ENCODE data around the gene RAB44. TPM values are rescaled to one million over a fixed set of nuclear protein-coding genes. Genes with fewer than 3 reads are reported as not detected.

RAB44 gene
- polyA plus RNA-seq, 2 of the 4 experiments (the other 2 are of a cell fraction), result 0.04 to 0.09 TPM

- no peaks in the 10 kb centered on the region for H3K4me1 ChIP-seq
- H3K4me2 ChIP-seq, result no peak overlapping the region
- CTCF ChIA-PET, result interaction anchor here (2.7 kb wide), 1 partner anchor 103 kb away, joined by 13 read pairs; no protein-coding TSS in a partner anchor
- no peaks in the 10 kb centered on the region for H3K9me3 ChIP-seq
- 55% methylated on average over 5 of the region's 5 CpGs for WGBS (ENCODE audit: missing lambda C conversion rate)
- H3K4me3 ChIP-seq, result no peak overlapping the region
- no peak for ATAC-seq
- FAIRE-seq, result no peak
- no peak for DNase-seq (ENCODE audit: low read depth in 1 of 2, low spot score in 1 of 2)
- TF ChIP-seq ELK1 (IDR thresholded peaks at IDR 0.05; ENCODE audit: low read depth, low read length), result no peak
- TF ChIP-seq HDAC2 (IDR thresholded peaks at IDR 0.05), result no peak
- no peak for TF ChIP-seq PHF8 (IDR thresholded peaks at IDR 0.05; ENCODE audit: borderline replicate concordance, low read depth)
- TF ChIP-seq RARB (CRISPR knock-in tag; IDR thresholded peaks at IDR 0.05), result no peak
- no peak for TF ChIP-seq ZC3H11A (IDR thresholded peaks at IDR 0.05)
- TF ChIP-seq, protein P1, sequence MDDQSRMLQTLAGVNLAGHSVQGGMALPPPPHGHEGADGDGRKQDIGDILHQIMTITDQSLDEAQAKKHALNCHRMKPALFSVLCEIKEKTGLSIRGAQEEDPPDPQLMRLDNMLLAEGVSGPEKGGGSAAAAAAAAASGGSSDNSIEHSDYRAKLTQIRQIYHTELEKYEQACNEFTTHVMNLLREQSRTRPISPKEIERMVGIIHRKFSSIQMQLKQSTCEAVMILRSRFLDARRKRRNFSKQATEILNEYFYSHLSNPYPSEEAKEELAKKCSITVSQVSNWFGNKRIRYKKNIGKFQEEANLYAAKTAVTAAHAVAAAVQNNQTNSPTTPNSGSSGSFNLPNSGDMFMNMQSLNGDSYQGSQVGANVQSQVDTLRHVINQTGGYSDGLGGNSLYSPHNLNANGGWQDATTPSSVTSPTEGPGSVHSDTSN (IDR thresholded peaks at IDR 0.05), result no peak
- TF ChIP-seq CBX8 (IDR thresholded peaks at IDR 0.05), result no peak
- no peak for TF ChIP-seq ZSCAN20 (CRISPR knock-in tag; IDR thresholded peaks at IDR 0.05)
- no peak for TF ChIP-seq FOSB (CRISPR knock-in tag; IDR thresholded peaks at IDR 0.05)
- TF ChIP-seq NFE2L2 (conservative IDR thresholded peaks at IDR 0.05; ENCODE audit: low read length), result no peak
- no peak for TF ChIP-seq MAZ (IDR thresholded peaks at IDR 0.05; ENCODE audit: borderline replicate concordance, low read depth, low read length)
- no peak for TF ChIP-seq SMC3 (IDR thresholded peaks at IDR 0.05)
- no peak for TF ChIP-seq RNF2 (IDR thresholded peaks at IDR 0.05; ENCODE audit: borderline replicate concordance, low read depth)
- no peak for TF ChIP-seq KDM1A (IDR thresholded peaks at IDR 0.05; ENCODE audit: low read depth)
- TF ChIP-seq, protein P2, sequence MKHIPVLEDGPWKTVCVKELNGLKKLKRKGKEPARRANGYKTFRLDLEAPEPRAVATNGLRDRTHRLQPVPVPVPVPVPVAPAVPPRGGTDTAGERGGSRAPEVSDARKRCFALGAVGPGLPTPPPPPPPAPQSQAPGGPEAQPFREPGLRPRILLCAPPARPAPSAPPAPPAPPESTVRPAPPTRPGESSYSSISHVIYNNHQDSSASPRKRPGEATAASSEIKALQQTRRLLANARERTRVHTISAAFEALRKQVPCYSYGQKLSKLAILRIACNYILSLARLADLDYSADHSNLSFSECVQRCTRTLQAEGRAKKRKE (CRISPR knock-in tag; IDR thresholded peaks at IDR 0.05; ENCODE audit: low read depth), result no peak
- POLR2A ChIA-PET, result no interaction called here
- no peak overlapping the region for H3K27ac ChIP-seq
These were observed 20.9 kb downstream of the RAB44 start for GRCh38 chr6:36718560-36718959.

DNA sequence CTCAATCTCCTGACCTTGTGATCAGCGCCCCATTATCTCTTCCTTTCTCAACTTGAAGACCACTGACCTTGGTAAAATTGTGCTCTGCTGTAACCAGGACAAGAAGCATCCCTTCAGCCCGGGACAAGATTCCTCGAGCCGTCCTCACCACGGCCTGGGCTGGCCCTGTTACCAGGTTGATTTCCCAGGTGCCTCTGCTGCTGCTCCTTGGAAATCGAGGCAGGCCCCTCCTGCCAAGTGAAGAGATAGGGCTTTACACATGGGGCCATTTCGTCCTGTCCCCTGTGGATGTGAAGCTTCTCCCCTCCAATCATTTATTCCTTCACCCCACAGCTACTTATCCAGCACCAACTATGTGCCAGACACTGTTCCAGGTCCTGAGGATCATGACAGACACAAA, 21.5 kb downstream of the RAB44 start:
- TF ChIP-seq EHMT2 (IDR thresholded peaks at IDR 0.05; ENCODE audit: low read depth) (no peak), RAD21 (conservative IDR thresholded peaks at IDR 0.05 in 1 of 2, IDR thresholded peaks at IDR 0.05 in 1 of 2) (no peak), HOXB5 (CRISPR knock-in tag; IDR thresholded peaks at IDR 0.05) (no peak), CEBPB (IDR thresholded peaks at IDR 0.05) (no peak), FOSB (CRISPR knock-in tag; IDR thresholded peaks at IDR 0.05) (no peak), NFE2L2 (conservative IDR thresholded peaks at IDR 0.05; ENCODE audit: low read length) (no peak), RARB (CRISPR knock-in tag; IDR thresholded peaks at IDR 0.05) (no peak), MAZ (IDR thresholded peaks at IDR 0.05; ENCODE audit: borderline replicate concordance, low read depth, low read length) (no peak)
- TF ChIP-seq, protein P3, sequence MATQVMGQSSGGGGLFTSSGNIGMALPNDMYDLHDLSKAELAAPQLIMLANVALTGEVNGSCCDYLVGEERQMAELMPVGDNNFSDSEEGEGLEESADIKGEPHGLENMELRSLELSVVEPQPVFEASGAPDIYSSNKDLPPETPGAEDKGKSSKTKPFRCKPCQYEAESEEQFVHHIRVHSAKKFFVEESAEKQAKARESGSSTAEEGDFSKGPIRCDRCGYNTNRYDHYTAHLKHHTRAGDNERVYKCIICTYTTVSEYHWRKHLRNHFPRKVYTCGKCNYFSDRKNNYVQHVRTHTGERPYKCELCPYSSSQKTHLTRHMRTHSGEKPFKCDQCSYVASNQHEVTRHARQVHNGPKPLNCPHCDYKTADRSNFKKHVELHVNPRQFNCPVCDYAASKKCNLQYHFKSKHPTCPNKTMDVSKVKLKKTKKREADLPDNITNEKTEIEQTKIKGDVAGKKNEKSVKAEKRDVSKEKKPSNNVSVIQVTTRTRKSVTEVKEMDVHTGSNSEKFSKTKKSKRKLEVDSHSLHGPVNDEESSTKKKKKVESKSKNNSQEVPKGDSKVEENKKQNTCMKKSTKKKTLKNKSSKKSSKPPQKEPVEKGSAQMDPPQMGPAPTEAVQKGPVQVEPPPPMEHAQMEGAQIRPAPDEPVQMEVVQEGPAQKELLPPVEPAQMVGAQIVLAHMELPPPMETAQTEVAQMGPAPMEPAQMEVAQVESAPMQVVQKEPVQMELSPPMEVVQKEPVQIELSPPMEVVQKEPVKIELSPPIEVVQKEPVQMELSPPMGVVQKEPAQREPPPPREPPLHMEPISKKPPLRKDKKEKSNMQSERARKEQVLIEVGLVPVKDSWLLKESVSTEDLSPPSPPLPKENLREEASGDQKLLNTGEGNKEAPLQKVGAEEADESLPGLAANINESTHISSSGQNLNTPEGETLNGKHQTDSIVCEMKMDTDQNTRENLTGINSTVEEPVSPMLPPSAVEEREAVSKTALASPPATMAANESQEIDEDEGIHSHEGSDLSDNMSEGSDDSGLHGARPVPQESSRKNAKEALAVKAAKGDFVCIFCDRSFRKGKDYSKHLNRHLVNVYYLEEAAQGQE (IDR thresholded peaks at IDR 0.05), result no peak
- TF ChIP-seq, protein P2 (CRISPR knock-in tag; IDR thresholded peaks at IDR 0.05; ENCODE audit: low read depth), result no peak
- DNase-seq (ENCODE audit: low read depth in 1 of 2, low spot score in 1 of 2) (no peak), ATAC-seq (no peak), FAIRE-seq (no peak)
- Histone ChIP-seq H3K4me3 (no peak overlapping the region), H3K4me2 (no peak overlapping the region), H3K27ac (no peak overlapping the region), H3K9me3 (no peaks in the 10 kb centered on the region), H3K4me1 (no peaks in the 10 kb centered on the region)
- WGBS (ENCODE audit: missing lambda C conversion rate), result 71% methylated on average over 7 of the region's 7 CpGs
- POLR2A ChIA-PET, result no interaction called here
- CTCF ChIA-PET, result interaction anchor here (1.0 to 2.7 kb wide), 4 partner anchors 37 to 104 kb away, joined by 3 to 13 read pairs (median 8); no protein-coding TSS in a partner anchor
